GM12878 (cell line): ENCODE results near the gene ADAMTS2.

Source experiments
- BRCA1 ChIP-seq: IDR thresholded peaks from 2 replicates; pipeline ENCODE4 v1.6.1; 2011; ENCODE audit warnings: low read depth, low read length, improper control_type of control experiment
- CEBPB ChIP-seq, 2 experiments: fragments of 150-350 bp in 1 of 2; IDR thresholded peaks; 2 replicates each; pipeline ENCODE4 v1.6.1; 2012 to 2014; ENCODE audit warnings: low read depth in 2 of 2, low read length in 2 of 2, borderline replicate concordance in 1 of 2, inconsistent platforms in 1 of 2
- CUX1 ChIP-seq: IDR thresholded peaks from 2 replicates; pipeline ENCODE4 v1.6.1; 2012; ENCODE audit warnings: improper control_type of control experiment, low read depth, low read length; ENCODE audit not compliant: insufficient replicate concordance
- FOXK2 ChIP-seq: fragments of 450-650 bp; IDR thresholded peaks from 2 replicates; pipeline ENCODE4 v1.6.1; 2017; ENCODE audit warnings: mild to moderate bottlenecking, moderate library complexity
- FOXM1 ChIP-seq: IDR thresholded peaks from 2 replicates; pipeline ENCODE4 v1.6.1; 2012; ENCODE audit warnings: low read depth, mild to moderate bottlenecking, inconsistent platforms, low read length, moderate library complexity
- HDAC6 ChIP-seq: fragments of 200-600 bp; sonication (generic); IDR thresholded peaks from one replicate; pipeline ENCODE4 v1.8.0; 2017; ENCODE audit warnings: antibody characterized with exemption; ENCODE audit not compliant: unreplicated experiment
- POLR2A ChIP-seq: IDR thresholded peaks from 2 replicates; pipeline ENCODE4 v1.6.1; 2011; ENCODE audit warnings: low read depth, mild to moderate bottlenecking, low read length
- RAD21 ChIP-seq: IDR thresholded peaks from 2 replicates; pipeline ENCODE4 v1.6.1; 2011; ENCODE audit warnings: mild to moderate bottlenecking, low read depth, low read length, moderate library complexity; ENCODE audit not compliant: insufficient read depth
- SREBF1 ChIP-seq: IDR thresholded peaks from 2 replicates; pipeline ENCODE4 v1.6.1; 2012; ENCODE audit warnings: mild to moderate bottlenecking, low read length
- ZNF592 ChIP-seq: fragments of 450-650 bp; IDR thresholded peaks from 2 replicates; pipeline ENCODE4 v1.6.1; 2017; ENCODE audit warnings: mild to moderate bottlenecking, moderate library complexity
- TF ChIP-seq, protein P1 (sequence below), 3 experiments: IDR thresholded peaks in 2 of 3; conservative IDR thresholded peaks in 1 of 3; 2 replicates each; pipeline ENCODE4 v1.5.1; 2011; ENCODE audit warnings: low read depth in 3 of 3, low read length in 3 of 3, mild to moderate bottlenecking in 3 of 3, control low read depth in 2 of 3, moderate library complexity in 2 of 3, inconsistent platforms in 1 of 3, mixed read lengths in 1 of 3; ENCODE audit not compliant: control insufficient read depth in 2 of 3, insufficient read depth in 1 of 3; ENCODE audit errors: extremely low read depth in 1 of 3

GRCh38 chr5:179135006-179135405 lies 210.3 kb downstream of the ADAMTS2 start:
- TF ChIP-seq FOXM1, result no peak
- no peak for TF ChIP-seq CEBPB (IDR thresholded peaks at IDR 0.05; ENCODE audit: borderline replicate concordance in 1 of 2, low read depth in 2 of 2, low read length in 2 of 2)
- TF ChIP-seq, protein P1, sequence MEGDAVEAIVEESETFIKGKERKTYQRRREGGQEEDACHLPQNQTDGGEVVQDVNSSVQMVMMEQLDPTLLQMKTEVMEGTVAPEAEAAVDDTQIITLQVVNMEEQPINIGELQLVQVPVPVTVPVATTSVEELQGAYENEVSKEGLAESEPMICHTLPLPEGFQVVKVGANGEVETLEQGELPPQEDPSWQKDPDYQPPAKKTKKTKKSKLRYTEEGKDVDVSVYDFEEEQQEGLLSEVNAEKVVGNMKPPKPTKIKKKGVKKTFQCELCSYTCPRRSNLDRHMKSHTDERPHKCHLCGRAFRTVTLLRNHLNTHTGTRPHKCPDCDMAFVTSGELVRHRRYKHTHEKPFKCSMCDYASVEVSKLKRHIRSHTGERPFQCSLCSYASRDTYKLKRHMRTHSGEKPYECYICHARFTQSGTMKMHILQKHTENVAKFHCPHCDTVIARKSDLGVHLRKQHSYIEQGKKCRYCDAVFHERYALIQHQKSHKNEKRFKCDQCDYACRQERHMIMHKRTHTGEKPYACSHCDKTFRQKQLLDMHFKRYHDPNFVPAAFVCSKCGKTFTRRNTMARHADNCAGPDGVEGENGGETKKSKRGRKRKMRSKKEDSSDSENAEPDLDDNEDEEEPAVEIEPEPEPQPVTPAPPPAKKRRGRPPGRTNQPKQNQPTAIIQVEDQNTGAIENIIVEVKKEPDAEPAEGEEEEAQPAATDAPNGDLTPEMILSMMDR (IDR thresholded peaks at IDR 0.05 in 2 of 3, conservative IDR thresholded peaks at IDR 0.05 in 1 of 3; ENCODE audit: control insufficient read depth in 2 of 3, extremely low read depth in 1 of 3, insufficient read depth in 1 of 3, low read depth in 3 of 3, low read length in 3 of 3), result no peak
- no peak for TF ChIP-seq CUX1
- TF ChIP-seq BRCA1, result no peak
- TF ChIP-seq RAD21, result no peak
- TF ChIP-seq ZNF592, result no peak
- no peak for TF ChIP-seq POLR2A
- TF ChIP-seq SREBF1, result no peak
- TF ChIP-seq HDAC6, result no peak
- TF ChIP-seq FOXK2, result no peak
